K562 (cell line): ENCODE results near the gene ARFRP1. TPM values are rescaled to one million over a fixed set of nuclear protein-coding genes. Genes with fewer than 3 reads are reported as not detected.

ENCODE experiments used
- BACH1 ChIP-seq: fragments of 200-800 bp; sonication (Bioruptor generic); IDR thresholded peaks from 2 replicates; pipeline ENCODE4 v1.6.1; 2016; ENCODE audit warnings: missing genetic modification characterization, missing compliant biosample characterization
- CBFB ChIP-seq: sonication (generic); formaldehyde crosslinking; IDR thresholded peaks from 2 replicates; pipeline ENCODE4 v1.4.0; 2020; ENCODE audit warnings: mild to moderate bottlenecking, missing genetic modification reagents
- CHD2 ChIP-seq: IDR thresholded peaks from 2 replicates; pipeline ENCODE4 v1.6.1; 2011; ENCODE audit warnings: low read depth, low read length
- CREB3L1 ChIP-seq: fragments of 450-650 bp; IDR thresholded peaks from 2 replicates; pipeline ENCODE4 v1.6.1; 2014; ENCODE audit warnings: low read depth, mild to moderate bottlenecking, moderate library complexity, borderline replicate concordance
- DPF2 ChIP-seq: fragments of 450-650 bp; IDR thresholded peaks from 2 replicates; pipeline ENCODE4 v1.6.1; 2016
- GABPB1 ChIP-seq: sonication (generic); formaldehyde crosslinking; IDR thresholded peaks from 2 replicates; pipeline ENCODE4 v1.8.0; 2022; ENCODE audit warnings: mild to moderate bottlenecking, missing genetic modification reagents
- HDAC2 ChIP-seq: fragments of 450-650 bp; IDR thresholded peaks from 2 replicates; pipeline ENCODE4 v1.6.1; 2016; ENCODE audit warnings: mild to moderate bottlenecking
- HMG20A ChIP-seq: fragments of 450-650 bp; formaldehyde crosslinking; conservative IDR thresholded peaks from 2 replicates; pipeline ENCODE4 v1.4.0; 2020; ENCODE audit warnings: mild to moderate bottlenecking, mixed read lengths
- HNRNPLL ChIP-seq: fragments of 200-400 bp; formaldehyde crosslinking; IDR thresholded peaks from 2 replicates; pipeline ENCODE4 v1.6.1; 2017; ENCODE audit warnings: low read length, low read depth, mild to moderate bottlenecking; ENCODE audit not compliant: poor library complexity, severe bottlenecking
- MAFG ChIP-seq: fragments of 450-650 bp; conservative IDR thresholded peaks from 2 replicates; pipeline ENCODE4 v1.6.1; 2016; ENCODE audit warnings: missing genetic modification characterization, missing compliant biosample characterization
- MAX ChIP-seq: sonication (generic); formaldehyde crosslinking; IDR thresholded peaks from 2 replicates; pipeline ENCODE4 v1.9.0; 2022; ENCODE audit warnings: mild to moderate bottlenecking, missing genetic modification reagents
- NFE2L1 ChIP-seq: fragments of 450-650 bp; IDR thresholded peaks from 2 replicates; pipeline ENCODE4 v1.6.1; 2016; ENCODE audit warnings: missing genetic modification characterization, low read depth, mild to moderate bottlenecking, missing compliant biosample characterization, moderate library complexity, borderline replicate concordance
- NFIC ChIP-seq: fragments of 450-650 bp; IDR thresholded peaks from 2 replicates; pipeline ENCODE4 v1.6.1; 2017; ENCODE audit warnings: mild to moderate bottlenecking, inconsistent platforms
- POLR3A ChIP-seq: IDR thresholded peaks from 2 replicates; pipeline ENCODE4 v1.6.1; 2011; ENCODE audit warnings: borderline replicate concordance, mild to moderate bottlenecking, moderate library complexity; ENCODE audit not compliant: insufficient read length, insufficient read depth; ENCODE audit errors: extremely low read depth
- ZNF143 ChIP-seq: sonication (generic); formaldehyde crosslinking; IDR thresholded peaks from 2 replicates; pipeline ENCODE4 v1.9.0; 2022; ENCODE audit warnings: mild to moderate bottlenecking, missing genetic modification reagents
- ZNF280B ChIP-seq: fragments of 250-450 bp; sonication (Bioruptor Pico); IDR thresholded peaks from 2 replicates; pipeline ENCODE4 v1.5.1; 2021; ENCODE audit warnings: mild to moderate bottlenecking
- polyA plus RNA-seq, 8 experiments: library from polyadenylated mRNA; depleted of rRNA in 4 of 8; stranded (reverse) in 5 of 8; unstranded in 3 of 8; fragments of >200 nt; fragmentation: Nextera tagmentation in 2 of 8; fragmentation: Illumina TruSeq in 1 of 8; extraction: Ambion mirVana in 2 of 8; extraction: Trizol in 1 of 8; gene quantifications; 2 replicates each; pipeline versions ENCODE4 v1.2.1 to v1.2.3, GENCODE V29; 2011 to 2014; ENCODE audit warnings: inconsistent platforms in 1 of 8, missing spikeins in 1 of 8
- total RNA-seq, 7 experiments: library from RNA; depleted of rRNA in 6 of 7; stranded (reverse); fragments of >200 nt in 6 of 7; fragmentation: Illumina TruSeq in 2 of 7; extraction: Trizol in 2 of 7; gene quantifications; 2 replicates each; pipeline versions ENCODE4 v1.2.1 to v1.2.3, GENCODE V29; 2011 to 2021; ENCODE audit warnings: low replicate concordance in 1 of 7
- TF ChIP-seq, protein P1 (sequence below): fragments of 450-650 bp; formaldehyde crosslinking; IDR thresholded peaks from 2 replicates; pipeline ENCODE4 v1.4.0; 2020; ENCODE audit warnings: mild to moderate bottlenecking, moderate library complexity
- TF ChIP-seq, protein P2 (sequence below): fragments of 450-650 bp; IDR thresholded peaks from 2 replicates; pipeline ENCODE4 v1.7.1; 2018; ENCODE audit warnings: mild to moderate bottlenecking, low read depth; ENCODE audit not compliant: partially characterized antibody

Gene ARFRP1
- total and polyA plus RNA-seq, 9 of the 15 experiments (the other 6 are each of a cell fraction or from before 2014, with no cell fraction given), result 2.2 to 78.9 (median 37.3) TPM

DNA sequence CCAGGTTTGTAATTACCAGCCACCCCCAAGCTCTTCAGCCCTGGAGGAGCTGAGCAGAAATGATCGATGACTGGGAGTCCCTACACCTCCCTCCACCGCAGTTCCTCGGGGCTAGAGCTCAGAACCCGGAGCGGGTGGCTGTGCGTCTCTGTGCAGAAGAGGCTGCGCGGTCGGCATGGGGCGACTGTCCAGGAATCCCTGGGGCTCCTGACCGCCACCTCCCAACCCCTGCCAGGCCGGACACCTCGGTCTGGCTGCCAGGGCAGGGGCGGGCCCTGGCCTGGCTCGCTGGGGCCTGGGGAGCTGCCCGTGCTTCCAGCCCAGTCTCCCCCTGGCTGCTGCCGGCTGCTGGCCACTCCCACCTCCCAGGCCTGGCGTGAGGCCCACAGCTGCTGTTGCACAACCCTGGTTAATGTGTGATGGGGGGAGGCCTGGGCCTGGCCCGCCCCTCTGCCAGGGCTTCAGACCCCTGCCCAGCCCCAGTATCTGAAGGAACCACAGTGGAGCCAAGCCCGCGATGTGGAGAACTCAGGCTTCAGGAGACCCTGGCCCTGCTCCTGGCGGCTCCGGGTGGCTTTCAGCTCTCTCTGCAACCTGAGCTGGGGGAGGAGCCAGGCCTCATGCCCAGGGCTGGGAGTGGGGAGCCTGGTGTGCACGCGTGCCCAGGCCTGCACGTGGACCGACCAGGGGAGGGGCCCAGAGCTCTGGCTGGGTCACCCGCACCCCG lies 33.0 kb upstream of the ARFRP1 start (continued):
- TF ChIP-seq, protein P1, sequence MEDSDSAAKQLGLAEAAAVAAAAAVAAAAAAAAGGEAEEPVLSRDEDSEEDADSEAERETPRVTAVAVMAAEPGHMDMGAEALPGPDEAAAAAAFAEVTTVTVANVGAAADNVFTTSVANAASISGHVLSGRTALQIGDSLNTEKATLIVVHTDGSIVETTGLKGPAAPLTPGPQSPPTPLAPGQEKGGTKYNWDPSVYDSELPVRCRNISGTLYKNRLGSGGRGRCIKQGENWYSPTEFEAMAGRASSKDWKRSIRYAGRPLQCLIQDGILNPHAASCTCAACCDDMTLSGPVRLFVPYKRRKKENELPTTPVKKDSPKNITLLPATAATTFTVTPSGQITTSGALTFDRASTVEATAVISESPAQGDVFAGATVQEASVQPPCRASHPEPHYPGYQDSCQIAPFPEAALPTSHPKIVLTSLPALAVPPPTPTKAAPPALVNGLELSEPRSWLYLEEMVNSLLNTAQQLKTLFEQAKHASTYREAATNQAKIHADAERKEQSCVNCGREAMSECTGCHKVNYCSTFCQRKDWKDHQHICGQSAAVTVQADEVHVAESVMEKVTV (CRISPR knock-in tag), result no peak
- TF ChIP-seq HNRNPLL (peak; percentile 9), POLR3A (no peak), DPF2 (peak; percentile 57), BACH1 (tag) (no peak), ZNF143 (CRISPR knock-in tag) (no peak), NFIC (peak; percentile 92), CBFB (CRISPR knock-in tag) (peak; percentile 82; the same call in 1 of the 2 replicates), HMG20A (no peak), ZNF280B (CRISPR knock-in tag) (no peak), GABPB1 (CRISPR knock-in tag) (peak; percentile 63; the same call in 1 of the 2 replicates), NFE2L1 (tag) (no peak), MAX (CRISPR knock-in tag) (peak; percentile 78), CHD2 (no peak), HDAC2 (peak; percentile 24; the same call in 1 of the 2 replicates), MAFG (no peak), CREB3L1 (0 out of 2 replicates have a peak, but pooled peaks have one; percentile 17)
- TF ChIP-seq, protein P2, sequence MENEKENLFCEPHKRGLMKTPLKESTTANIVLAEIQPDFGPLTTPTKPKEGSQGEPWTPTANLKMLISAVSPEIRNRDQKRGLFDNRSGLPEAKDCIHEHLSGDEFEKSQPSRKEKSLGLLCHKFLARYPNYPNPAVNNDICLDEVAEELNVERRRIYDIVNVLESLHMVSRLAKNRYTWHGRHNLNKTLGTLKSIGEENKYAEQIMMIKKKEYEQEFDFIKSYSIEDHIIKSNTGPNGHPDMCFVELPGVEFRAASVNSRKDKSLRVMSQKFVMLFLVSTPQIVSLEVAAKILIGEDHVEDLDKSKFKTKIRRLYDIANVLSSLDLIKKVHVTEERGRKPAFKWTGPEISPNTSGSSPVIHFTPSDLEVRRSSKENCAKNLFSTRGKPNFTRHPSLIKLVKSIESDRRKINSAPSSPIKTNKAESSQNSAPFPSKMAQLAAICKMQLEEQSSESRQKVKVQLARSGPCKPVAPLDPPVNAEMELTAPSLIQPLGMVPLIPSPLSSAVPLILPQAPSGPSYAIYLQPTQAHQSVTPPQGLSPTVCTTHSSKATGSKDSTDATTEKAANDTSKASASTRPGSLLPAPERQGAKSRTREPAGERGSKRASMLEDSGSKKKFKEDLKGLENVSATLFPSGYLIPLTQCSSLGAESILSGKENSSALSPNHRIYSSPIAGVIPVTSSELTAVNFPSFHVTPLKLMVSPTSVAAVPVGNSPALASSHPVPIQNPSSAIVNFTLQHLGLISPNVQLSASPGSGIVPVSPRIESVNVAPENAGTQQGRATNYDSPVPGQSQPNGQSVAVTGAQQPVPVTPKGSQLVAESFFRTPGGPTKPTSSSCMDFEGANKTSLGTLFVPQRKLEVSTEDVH, result no peak
